ENCODE results near the gene MFSD8. TPM values are rescaled to one million over a fixed set of nuclear protein-coding genes. Genes with fewer than 3 reads are reported as not detected.
"Not testable (repeated sequence)": the region's sequence is repeated elsewhere in the genome, so short reads cannot be mapped to it uniquely, and the experiment has no call there.

Gene MFSD8
- total RNA-seq, 4 donors from 2014 or later: 11.5 to 32.5 (median 18.3) TPM

DNA sequence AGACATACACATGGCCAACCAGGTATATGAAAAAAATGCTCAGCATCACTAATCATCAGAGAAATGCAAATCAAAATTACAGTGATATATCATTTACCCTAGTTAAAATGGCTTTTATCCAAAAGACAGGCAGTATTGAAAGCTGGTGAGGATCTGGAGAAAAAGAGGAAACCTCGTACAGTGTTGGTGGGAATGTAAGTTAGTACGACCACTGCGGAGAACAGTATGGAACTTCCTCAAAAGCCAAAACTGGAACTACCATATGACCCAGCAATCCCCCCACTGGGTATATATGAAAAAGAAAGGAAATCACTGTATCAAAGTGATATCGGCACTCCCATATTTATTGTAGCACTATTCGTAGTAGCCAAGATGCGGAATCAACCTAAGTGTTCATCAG is 23.7 kb upstream of the MFSD8 start:
- ATAC-seq (ENCODE audit: low FRiP score) (no peak), DNase-seq (ENCODE audit: low spot score) (no peak)
- TF ChIP-seq, protein P1, sequence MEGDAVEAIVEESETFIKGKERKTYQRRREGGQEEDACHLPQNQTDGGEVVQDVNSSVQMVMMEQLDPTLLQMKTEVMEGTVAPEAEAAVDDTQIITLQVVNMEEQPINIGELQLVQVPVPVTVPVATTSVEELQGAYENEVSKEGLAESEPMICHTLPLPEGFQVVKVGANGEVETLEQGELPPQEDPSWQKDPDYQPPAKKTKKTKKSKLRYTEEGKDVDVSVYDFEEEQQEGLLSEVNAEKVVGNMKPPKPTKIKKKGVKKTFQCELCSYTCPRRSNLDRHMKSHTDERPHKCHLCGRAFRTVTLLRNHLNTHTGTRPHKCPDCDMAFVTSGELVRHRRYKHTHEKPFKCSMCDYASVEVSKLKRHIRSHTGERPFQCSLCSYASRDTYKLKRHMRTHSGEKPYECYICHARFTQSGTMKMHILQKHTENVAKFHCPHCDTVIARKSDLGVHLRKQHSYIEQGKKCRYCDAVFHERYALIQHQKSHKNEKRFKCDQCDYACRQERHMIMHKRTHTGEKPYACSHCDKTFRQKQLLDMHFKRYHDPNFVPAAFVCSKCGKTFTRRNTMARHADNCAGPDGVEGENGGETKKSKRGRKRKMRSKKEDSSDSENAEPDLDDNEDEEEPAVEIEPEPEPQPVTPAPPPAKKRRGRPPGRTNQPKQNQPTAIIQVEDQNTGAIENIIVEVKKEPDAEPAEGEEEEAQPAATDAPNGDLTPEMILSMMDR (IDR thresholded peaks at IDR 0.05): no peak

DNA sequence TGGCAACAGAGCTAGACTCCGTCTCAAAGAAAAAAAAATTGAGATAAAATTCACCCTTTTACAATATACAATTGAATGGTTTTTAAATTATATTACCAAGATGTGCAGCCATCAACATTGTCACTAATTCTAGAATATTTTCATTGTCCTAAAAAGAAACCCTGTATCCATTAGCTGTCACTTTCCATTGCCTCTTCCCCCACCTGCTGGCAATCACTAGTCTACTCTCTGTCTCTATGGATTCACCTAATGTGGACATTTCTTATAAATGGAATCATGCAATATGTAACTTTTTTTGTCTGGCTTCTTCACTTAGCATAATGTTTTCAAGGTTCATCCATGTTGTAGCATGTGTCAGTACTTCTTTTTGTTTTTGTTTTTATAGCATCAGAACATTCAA is 21.0 kb upstream of the MFSD8 start:
- DNase-seq (ENCODE audit: low spot score) (no peak), ATAC-seq (ENCODE audit: low FRiP score) (no peak)
- TF ChIP-seq, protein P1 (IDR thresholded peaks at IDR 0.05): no peak

DNA sequence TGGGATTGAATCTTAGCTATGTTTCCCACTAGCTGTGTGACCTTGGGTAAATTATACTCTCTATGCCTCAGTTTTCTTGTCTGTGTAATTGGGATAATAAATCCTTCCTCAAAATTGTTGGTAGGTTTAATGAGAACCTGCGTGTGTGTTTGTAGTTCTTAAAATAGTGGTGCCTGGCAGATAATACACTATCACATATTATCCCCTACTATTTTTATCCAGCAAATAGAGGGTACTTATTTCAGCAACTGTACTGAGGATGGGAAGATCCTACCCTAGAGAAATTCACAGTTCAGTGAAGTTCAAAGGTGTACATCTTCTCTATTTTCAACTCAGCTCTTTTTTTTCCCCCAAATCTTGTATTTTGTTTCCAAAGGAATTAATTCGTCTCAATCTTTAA is 17.5 kb upstream of the MFSD8 start:
- ATAC-seq (ENCODE audit: low FRiP score) (no peak), DNase-seq (ENCODE audit: low spot score) (no peak)
- TF ChIP-seq, protein P1 (IDR thresholded peaks at IDR 0.05): no peak

DNA sequence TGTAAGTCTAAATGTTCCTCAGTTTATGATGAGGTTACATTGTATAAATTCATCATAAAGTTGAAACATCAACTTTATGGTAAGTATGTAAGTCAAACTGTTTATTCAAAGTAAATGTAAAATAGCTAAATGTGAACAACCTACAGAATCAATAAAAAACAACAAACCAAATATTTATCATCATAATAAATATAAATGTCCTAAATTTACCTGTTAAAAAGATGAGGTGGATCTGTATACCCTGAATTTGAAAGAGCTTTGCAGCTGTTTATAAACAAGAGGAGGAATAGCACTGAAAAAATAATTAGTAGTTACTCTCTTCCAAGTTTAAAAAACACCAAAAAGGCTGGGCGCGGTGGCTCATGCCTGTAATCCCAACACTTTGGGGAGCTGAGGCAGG is 14.0 kb upstream of the MFSD8 start:
- TF ChIP-seq, protein P1 (IDR thresholded peaks at IDR 0.05): no peak
- no peak for ATAC-seq (ENCODE audit: low FRiP score)
- no peak for DNase-seq (ENCODE audit: low spot score)

GRCh38 chr4:127975121-127975770 is 10.3 kb upstream of the MFSD8 start:
- ATAC-seq (ENCODE audit: low FRiP score) (no peak), DNase-seq (ENCODE audit: low spot score) (no peak)
- TF ChIP-seq, protein P1 (IDR thresholded peaks at IDR 0.05): no peak

- ATAC-seq (ENCODE audit: low FRiP score); DNase-seq (ENCODE audit: low spot score): not testable (repeated sequence)
These were observed 6.0 kb upstream of the MFSD8 start for GRCh38 chr4:127970925-127971324.

DNA sequence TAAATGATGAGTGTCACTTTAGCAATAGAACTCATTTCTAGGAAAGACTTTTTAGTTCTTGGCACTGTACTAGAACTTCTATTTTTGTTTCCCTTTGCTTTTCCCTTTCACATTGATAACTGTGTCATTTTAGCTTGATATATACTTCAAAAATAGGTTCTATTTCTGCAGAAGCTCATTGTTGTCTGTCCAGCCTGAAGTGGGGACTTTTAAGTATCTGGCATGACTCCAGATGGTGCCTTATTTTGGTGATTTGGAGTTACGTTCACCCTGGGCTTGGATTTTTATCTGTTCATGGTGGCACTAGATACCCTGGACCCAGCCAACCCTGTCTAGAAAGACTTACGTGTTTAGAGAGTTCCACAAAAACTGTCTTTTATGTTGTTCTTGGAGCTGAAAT is 3.6 kb upstream of the MFSD8 start:
- ATAC-seq (ENCODE audit: low FRiP score) (no peak), DNase-seq (ENCODE audit: low spot score) (no peak)
- TF ChIP-seq, protein P1 (IDR thresholded peaks at IDR 0.05): no peak
